ENCODE measurements around the gene BSPRY.
"Not testable (repeated sequence)": the region's sequence is repeated elsewhere in the genome, so short reads cannot be mapped to it uniquely, and the experiment has no call there.

The BSPRY gene

GRCh38 chr9:113398796-113399195, 49.5 kb downstream of the BSPRY start:
- no peak for DNase-seq

DNA sequence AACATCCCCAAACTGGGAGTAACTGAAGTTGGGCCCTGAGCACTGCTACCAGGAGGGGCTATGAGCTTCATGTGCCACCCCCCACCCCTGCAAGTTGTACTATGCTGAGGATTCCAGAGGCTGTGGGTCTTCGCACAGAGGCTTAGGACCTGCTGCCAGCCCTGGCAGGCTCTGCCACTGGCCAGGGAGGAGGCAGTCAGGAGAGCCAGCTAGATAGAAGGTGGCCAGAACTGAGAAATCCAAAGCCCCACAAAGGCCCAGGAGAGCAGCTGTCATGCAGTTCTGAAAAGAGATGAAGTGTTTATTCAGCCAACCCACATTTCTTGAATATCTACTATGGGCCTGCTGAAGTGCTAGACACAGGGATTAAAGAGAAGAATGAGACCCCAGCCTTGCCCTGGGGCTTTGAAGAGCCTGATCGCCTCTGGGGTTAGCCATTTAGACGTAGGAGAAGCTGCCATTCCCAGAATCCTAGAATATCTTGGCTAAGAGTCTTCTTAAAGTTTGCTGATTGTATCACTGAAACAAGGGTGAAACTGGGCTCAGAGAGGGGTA, 50.4 kb downstream of the BSPRY start:
- no peak for DNase-seq

DNA sequence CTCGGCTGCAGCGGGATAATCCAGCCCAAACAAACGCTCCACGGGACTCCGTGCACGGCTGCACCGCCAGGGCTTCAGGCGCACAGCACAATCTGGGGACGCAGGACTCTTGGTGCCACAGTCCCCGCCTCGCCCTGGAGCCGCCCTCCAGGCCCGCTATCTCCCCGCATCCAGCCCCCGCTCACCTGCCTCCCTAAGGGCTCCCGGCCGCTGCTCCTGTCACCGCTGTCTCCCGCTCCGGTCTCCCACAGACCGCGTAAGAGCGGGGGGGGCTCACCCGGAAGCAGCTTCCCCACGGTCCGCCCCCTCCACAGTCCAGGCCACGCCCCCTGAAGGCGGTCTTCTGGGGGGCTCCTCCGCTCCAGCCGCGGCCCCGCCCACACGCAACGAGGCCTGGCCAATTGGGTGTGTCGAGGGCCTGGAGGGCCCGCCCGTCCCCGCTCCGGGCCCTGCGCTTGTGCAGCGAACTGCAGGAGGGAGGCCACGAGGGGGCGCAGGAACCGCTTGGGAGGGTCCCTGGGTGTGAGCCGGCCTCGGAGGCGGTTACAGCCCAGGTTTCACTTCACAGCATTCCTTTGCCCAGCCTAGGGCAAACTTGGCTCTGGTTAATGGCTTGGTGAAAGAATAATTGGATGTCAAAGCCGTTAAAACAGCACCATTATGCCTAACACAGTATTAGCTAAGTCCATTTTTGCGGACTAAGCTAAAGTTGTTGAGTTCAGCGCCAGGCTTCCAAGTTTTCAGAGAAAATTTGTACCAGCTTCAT, 51.9 kb downstream of the BSPRY start, which contains the start of gene ALAD:
Gene ALAD, minus strand, starts transcription at position 258 of the 766 bp plus-strand sequence. CDS start 7,725 bp downstream, outside the sequence.
- peak; percentile 99 for DNase-seq

GRCh38 chr9:113403646-113404045, 54.3 kb downstream of the BSPRY start:
- DNase-seq: no peak

DNA sequence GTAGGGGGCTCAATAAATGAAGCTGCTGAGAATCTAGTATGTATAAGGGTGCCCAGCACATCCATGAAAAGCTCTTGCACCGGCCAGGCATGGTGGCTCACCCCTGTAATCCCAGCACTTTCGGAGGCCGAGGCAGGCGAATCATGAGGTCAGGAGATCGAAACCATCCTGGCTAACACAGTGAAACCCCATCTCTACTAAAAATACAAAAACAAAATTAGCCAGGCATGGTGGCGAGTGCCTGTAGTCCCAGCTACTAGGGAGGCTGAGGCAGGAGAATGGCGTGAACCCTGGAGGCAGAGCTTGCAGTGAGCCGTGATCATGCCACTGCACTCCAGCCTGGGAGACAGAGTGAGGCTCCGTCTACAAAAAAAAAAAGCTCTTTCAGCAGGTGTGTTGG, 57.0 kb downstream of the BSPRY start:
- not testable (repeated sequence) for DNase-seq

- peak; percentile 59 for DNase-seq
These were observed 57.7 kb downstream of the BSPRY start for GRCh38 chr9:113406873-113407511.

DNA sequence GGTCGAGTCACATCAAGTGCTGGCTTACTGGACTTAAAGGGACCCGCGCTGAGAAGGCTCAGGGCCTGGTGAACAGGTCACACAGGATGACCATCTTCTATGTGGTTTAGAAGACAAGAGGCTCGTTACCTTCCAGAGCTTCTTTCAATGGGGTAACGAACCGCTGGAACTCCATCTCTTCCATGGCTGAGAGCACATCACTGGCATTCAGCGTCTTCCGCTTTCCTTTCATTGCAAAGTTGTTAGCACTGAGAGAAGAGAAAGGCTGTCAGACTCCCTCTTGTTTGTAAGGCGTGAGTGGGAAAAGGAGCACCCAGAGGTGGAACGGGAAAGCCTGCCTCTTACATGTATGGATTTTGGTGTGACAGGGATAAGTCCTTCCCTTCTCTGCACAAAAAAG, 60.1 kb downstream of the BSPRY start:
- no peak for DNase-seq

- DNase-seq: peak; percentile 32
These were observed 60.5 kb downstream of the BSPRY start for GRCh38 chr9:113409883-113410206.

GRCh38 chr9:113410207-113410864, 61.0 kb downstream of the BSPRY start, which contains the start of the genes C9orf43 and POLE3:
C9orf43 (plus strand) TSS chr9:113410747; CDS start chr9:113413494, 2,747 bp downstream.
POLE3 (minus strand) TSS chr9:113410675; CDS start chr9:113410293, 382 bp downstream.
- DNase-seq: peak; percentile 98

DNA sequence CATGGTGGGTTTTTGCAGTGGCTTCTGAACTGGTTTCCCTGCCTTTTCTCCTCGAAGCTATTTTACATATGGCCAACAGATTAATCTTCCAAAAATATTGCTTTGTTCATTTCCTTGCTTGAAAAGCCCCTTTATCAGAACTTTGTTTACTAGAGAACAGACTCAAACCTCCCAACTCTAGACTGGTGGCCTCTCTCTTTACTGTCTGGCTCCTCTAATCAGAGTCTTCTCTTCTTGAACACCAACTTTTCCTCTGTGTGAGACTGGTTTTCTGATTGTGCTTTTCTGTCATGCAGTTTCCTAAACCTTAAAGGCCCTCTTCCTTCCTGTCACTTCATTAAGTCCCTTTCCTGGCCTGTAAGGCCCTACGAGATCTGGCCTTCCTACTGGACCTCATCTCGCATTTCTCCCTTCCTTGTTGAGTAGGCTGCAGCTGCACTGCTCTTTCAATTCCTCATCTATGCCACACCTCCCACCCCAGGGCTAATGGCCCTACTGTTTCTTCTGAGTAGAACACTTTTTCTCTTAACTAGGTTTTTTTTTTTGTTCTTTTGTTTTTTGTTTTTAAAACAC, 66.9 kb downstream of the BSPRY start:
- DNase-seq: no peak

DNA sequence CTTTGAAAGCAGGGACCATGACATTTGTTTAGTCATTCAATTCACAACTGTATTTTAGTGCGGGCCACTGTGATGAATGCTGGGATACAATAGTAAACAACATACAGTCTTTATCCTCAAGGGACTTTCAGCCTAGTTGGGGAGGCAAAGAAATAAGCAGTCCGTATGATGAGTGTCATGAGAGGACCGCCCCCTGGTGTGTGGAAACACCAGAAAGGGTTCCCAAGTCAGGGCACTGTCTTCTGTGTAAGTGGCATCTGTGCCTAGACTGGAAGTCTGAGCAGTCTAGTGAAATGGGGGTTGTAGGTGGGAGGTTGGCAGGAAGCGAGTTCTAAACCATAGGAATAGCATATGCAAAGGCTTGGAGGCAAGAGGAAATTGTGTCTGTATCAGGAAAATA, 68.0 kb downstream of the BSPRY start:
- DNase-seq: no peak

All from NCI-H2171 (cell line).